ENCODE results near the gene PDE6A. TPM values are rescaled to one million over a fixed set of nuclear protein-coding genes. Genes with fewer than 3 reads are reported as not detected.

The PDE6A gene
- polyA plus RNA-seq, 4 donors = 0.09 to 0.13 (median 0.11) TPM

DNA sequence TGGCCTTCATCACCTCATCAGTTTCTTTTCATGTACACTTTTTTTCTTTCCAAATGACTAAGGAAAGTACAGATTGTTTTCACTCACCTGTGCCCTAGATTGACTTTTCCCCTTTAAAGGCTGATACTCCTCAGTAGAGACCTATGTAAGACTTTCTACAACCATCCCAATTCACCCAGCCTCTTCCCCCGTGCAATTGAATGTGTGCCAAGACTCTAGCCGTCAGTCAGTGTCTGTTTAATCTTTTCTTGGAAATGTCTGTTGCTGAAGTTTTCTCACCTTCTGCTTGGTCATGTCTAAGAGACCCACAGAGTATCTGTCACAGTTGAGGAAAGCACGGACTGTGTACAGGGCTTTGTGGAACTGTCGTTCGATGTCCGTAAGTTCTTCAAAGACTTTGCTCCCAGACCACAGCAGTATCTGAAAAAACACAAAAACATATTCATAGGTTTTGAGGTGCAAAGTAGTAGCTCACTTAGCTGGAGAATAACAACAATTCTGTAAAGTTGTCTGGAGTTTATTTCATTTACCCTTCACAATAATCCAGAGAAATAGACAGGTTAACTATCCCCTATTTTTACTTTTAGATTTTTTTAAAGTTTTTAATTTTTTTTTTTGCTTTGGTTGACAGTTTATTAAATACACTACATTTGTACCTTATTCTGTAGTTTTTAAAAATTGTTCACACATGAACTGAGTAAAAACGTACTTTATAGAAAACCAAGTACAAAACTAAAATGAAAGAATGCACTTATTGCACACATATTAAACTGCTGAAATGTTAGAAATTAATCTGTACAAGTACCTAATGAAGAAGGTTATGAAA is 13.6 kb downstream of the PDE6A start:
- DNase-seq (ENCODE audit: low read depth in 4 of 4, low spot score in 3 of 4) = no peak

DNA sequence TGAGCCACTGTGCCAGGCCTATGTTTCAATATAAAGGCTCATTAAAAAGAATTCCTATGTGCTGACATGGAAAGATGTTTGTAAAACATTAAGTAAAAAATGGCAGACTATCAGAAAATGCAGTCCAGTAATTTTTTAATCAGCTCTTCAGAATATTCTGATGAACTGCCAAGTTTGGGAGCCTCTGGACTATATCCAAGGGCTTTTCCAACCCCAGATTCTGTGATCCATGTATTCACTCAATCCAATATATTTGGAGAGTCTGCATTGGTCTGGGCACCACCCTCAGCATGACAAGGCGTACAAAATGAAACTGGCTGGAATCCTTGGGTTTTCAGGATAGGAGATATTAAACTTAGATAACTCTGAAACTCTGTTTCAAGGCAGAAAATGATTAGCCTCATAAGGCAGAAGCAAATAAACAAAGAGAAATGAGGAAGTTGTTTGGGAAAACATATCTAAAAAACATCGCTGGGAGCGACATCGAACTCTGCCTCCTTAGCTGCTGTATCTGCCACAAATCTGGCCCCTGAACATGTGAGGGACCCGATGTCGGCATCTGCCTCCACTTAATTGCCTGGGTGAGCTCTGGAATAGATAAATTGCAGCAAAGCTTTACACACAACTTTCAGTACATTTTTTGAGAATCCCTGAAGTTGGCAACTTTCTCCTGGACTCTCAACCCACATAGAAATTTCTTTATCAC is 14.4 kb downstream of the PDE6A start:
- no peak for DNase-seq (ENCODE audit: low read depth in 4 of 4, low spot score in 3 of 4)

DNA sequence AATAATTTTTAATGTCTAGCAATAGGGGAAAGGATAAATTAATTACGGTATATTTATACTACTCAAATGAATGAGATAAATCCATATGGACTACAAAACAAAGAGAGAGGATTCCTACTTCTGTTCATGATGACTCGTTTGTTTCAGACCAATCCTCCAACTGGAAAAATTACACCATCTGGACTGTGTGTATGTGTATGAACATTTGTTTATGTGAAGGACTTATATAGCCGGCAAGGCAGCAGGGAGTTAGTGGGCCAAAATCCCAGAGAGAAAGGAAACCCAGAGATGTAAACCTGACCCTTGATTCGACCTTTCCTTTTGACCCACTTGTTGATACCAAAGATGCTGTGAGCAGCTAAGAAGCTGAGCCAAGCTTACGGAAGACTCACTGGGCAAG is 20.1 kb downstream of the PDE6A start:
- DNase-seq (ENCODE audit: low read depth in 4 of 4, low spot score in 3 of 4) = no peak

DNA sequence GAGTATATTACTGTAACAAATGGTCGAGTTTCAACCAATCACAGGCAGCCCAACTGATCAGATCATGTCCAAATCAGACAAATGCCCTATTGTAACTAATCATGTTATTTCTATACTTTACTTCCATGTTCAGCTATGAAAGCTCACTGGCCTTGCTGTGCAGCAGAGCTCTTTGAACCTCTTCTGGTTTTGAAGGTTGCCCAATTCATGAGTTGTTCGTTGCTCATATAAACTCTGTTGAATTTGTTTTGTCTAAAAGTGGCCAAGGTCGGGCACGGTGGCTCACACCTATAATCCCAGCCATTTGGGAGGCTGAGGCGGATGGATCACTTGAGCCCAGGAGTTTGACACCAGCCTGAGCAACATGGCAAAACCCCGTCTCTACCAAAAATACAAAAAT is 21.6 kb downstream of the PDE6A start:
- no peak for DNase-seq (ENCODE audit: low read depth in 4 of 4, low spot score in 3 of 4)

GRCh38 chr5:149921597-149921996 is 23.0 kb downstream of the PDE6A start:
- no peak for DNase-seq (ENCODE audit: low read depth in 4 of 4, low spot score in 3 of 4)

DNA sequence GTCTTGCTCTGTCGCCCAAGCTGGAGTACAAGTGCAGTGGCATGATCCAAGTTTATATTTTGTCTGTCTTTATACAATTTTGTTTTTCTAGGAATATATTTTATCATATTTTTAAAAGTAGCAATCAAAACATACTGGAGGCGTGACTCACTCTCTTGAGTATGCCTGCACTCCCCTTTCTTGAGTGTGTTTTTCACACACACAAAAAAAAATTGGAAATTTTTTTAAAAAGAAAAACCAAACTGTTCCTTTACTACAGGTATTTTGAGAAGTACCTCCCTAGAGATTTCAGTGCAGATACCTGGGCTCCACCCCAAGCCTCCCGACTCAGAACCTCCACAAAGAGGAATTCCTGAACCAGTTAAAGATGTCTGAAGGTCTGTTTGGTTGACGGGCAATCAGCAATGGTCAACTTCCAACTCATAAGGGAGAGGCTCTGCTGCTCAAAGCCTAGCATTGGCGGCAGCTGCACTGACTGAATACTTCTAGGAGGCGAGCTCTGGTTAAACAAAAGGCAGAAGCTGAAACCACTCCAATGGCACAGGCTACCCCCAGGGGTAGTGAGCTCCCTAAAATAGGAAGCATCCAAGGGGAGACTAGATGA is 27.4 kb downstream of the PDE6A start:
- no peak for DNase-seq (ENCODE audit: low read depth in 4 of 4, low spot score in 3 of 4)

GRCh38 chr5:149916334-149917072 is 28.1 kb downstream of the PDE6A start:
- no peak for DNase-seq (ENCODE audit: low read depth in 4 of 4, low spot score in 3 of 4)

GRCh38 chr5:149915392-149916260 is 29.0 kb downstream of the PDE6A start:
- DNase-seq (ENCODE audit: low read depth in 4 of 4, low spot score in 3 of 4) = no peak

DNA sequence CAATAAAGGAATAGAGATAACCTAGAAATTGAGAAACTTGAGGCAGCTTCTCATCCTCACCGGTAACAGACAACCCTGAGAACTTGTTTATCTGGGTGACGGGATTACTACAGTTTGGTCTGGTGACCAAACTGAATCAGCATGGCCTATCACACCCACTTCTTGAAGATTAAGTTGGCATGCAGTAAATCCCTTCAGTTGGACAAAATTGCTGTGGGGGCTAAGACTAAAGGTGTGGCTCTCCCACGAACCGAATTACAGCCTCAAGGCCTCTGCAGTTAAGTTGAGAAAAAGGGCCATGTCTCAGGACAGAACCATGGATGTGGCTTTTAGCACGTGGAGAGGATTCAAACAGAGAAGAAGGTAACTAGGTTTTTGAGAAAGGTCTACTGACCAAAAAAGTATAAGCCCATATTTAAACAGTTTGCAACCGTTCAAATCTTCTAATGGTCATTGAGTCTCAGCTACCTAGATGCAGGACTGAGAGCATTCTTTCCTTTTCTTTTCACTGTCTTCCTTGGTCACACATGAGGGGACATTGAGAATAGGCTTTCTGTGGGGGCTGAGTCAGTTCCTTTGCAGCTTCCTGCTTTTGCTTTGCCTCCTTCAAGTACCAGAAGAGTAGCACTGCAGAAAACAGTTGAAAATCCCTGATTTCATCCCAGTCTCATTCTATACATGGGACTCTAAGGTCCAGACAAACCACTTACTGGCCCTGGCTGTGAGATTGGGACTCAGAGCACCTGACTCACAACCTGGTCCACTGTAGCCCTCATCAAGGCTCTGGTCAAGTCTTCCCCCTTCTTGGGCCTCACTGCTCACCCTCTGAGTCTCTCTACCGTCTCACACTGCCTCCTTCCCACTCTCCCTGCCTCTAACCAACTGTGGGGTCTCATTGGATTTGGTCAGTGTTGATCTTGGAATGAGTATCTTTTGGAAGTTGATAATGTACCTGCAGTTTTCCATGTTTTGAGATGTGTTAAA is 30.9 kb downstream of the PDE6A start:
- no peak for DNase-seq (ENCODE audit: low read depth in 4 of 4, low spot score in 3 of 4)

DNA sequence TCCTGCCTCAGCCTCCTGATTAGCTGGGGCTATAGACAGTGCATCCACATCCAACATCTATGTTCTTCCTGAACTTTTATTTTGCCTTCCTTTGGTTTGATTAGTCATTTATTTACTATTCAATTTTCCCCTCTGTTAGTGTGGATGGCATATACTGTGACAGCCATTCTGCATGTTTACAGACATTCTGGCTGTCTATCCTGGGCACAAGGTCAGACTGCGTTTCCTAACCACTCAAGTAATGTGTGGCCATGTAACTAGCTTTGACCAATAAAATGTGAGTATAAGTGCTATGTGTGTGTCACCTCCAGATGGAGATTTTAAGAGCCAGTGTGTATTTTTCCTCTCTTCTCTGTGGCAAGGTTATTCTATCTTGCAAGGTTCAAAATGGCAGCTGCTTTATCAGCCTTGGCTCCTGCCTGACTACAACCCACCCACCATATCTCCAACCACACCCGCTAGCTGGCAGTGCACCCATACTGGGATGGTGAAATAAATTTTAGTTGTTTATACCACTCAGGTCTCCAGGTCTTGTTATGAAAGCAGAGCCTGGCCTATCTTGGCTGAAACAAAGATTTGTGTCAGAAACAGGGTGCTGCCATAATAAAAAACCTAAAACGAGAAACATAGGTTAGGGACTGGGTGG is 32.2 kb downstream of the PDE6A start:
- no peak for DNase-seq (ENCODE audit: low read depth in 4 of 4, low spot score in 3 of 4)

DNA sequence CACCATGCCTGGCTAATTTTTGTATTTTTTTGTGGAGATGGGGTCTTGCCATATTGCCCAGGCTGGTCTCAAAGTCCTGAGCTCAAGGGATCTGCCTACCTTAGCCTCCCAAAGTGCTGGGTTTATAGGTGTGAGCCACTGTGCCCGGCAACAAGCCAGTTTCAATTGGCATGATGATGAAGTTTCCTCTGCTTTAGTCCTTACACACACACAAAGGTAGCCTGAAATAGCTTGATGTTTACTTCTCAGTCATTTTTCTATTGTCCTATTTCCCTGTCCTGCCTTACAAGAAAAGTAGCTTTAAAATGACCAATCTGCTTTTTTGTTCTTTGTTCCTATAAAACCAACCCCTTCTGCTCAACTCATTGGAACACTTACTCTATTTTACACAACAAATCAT is 33.6 kb downstream of the PDE6A start:
- no peak for DNase-seq (ENCODE audit: low read depth in 4 of 4, low spot score in 3 of 4)

- no peak for DNase-seq (ENCODE audit: low read depth in 4 of 4, low spot score in 3 of 4)
Observed at GRCh38 chr5:149907828-149908227, 36.8 kb downstream of the PDE6A start.

DNA sequence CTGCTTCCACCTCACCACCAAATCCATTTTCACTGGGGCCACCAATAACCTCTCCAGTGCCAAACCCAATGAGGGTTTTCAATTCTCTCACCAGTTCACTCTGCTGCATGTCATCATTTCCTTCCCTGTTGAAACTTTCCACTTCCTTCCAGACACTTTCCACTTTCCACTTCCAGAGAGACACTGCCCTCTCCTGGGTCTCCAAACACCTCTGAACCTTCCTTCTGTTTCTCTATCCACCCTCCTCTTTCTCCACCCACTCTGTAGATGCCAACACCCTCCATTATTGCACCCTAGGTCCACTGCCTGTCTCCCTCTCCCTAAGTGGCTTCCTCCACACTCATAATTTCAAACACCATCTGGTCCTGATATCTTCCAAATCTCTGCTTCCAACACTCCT is 39.6 kb downstream of the PDE6A start:
- DNase-seq (ENCODE audit: low read depth in 4 of 4, low spot score in 3 of 4) = no peak

DNA sequence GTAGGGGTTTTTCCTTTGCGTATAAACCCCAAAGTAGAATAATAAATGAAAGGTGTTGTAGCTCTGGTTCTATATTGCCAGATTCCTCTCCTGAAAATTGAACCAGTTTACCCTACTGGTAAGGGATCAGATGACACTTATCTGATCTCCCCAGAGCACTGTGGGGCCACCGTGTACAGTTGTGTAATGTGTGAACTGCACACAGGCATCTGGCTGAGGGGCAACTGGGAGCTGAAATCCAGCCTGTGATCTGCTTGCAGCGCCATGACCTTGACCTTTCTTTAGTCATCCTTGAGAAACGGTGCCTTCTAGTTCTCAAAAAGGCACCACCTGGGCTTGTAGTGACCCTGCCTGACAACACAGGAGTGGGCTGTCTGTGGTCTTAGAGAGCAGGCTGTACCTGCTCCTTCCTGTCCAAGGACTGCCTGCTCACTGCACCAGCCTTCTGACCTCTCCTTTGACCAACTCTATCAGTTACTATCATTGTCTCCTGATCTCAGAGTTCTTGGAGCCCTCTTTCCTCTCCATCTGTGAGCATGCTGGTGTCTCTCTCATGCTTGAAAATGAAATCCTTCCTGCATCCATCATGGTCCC is 40.2 kb downstream of the PDE6A start:
- no peak for DNase-seq (ENCODE audit: low read depth in 4 of 4, low spot score in 3 of 4)

DNA sequence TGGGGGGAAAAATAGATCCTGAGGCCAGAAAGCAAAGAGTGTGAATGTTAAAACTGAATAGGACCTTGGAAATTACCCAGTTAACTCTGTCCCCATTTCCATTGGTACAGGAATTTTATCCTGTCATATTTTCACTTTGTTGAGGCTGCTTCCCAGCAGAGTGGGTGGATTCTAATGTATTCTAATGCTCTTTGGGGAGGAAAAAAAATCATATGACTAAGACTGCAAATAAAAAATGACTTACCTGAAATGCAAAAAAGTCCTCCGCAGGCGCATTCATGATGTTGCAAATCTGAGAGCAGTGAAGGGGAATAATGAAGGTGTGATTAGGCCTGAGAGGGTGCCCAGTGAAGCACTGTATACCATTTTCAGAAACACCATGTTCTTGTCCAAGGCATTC is 41.2 kb downstream of the PDE6A start:
- DNase-seq (ENCODE audit: low read depth in 4 of 4, low spot score in 3 of 4) = no peak

- DNase-seq (ENCODE audit: low read depth in 4 of 4, low spot score in 3 of 4) = no peak
Observed at GRCh38 chr5:149902177-149902576, 42.4 kb downstream of the PDE6A start.

DNA sequence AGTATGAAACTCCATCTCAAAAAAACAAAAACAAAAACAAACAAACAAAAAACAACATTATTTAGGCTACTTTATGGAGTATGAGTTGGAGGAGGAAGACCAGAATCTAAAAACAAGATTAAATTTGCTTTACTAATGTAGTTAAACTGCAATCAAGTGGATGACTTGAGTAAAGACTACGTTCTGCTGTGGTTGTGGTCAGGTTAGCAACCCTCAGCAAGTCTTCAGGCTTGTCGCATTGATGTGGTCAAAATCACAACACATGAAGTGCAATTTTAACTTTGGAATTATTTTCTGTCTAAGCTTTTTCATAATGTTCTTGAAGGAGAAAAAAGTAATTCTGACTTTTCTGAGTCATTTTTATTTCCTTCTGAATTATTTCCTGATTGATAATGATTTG is 43.1 kb downstream of the PDE6A start:
- DNase-seq (ENCODE audit: low read depth in 4 of 4, low spot score in 3 of 4) = no peak

DNA sequence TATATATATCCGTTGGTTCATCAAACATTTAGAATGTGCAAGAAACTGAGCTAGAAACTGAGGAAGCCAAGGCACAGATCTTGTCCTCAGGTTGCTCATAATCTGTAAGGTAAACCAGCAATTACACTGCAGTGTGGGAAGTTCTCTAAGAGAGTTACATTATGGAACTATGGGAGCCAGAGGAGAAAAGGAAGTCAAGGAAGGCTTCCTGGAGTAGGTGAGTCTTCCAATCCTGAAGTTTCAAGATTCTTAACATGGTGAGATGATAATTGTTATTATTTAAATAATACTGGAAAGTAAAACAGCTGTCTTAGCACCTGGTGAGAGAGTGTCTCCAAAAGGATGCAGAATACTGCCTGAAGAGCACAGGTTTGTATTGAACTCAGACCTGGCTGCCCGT is 44.2 kb downstream of the PDE6A start:
- DNase-seq (ENCODE audit: low read depth in 4 of 4, low spot score in 3 of 4) = no peak

Measured in right renal pelvis (tissue), 4 donors.